H1 (cell line): ENCODE data around the gene LCE1D.

Source experiments
- BCL11A ChIP-seq, 2 experiments: IDR thresholded peaks; one replicate each; pipeline ENCODE4 v1.6.1; 2011; ENCODE audit warnings: low read depth in 2 of 2, low read length in 2 of 2, mild to moderate bottlenecking in 2 of 2
- BRCA1 ChIP-seq: IDR thresholded peaks from 2 replicates; pipeline ENCODE4 v1.6.1; 2012; ENCODE audit warnings: low read depth, low read length, improper control_type of control experiment
- EZH2 ChIP-seq: fragments of 200-600 bp; sonication (generic); IDR thresholded peaks from 2 replicates; pipeline ENCODE4 v1.7.1; 2012; ENCODE audit warnings: low read depth, mild to moderate bottlenecking, moderate library complexity, low read length, inconsistent platforms; ENCODE audit not compliant: severe bottlenecking
- POLR2A ChIP-seq, 2 experiments: IDR thresholded peaks; 1 replicate in 1 of 2; 2 replicates in 1 of 2; pipeline ENCODE4 v1.6.1; 2011; ENCODE audit warnings: low read depth in 2 of 2, low read length in 2 of 2, mild to moderate bottlenecking in 2 of 2; ENCODE audit errors: control extremely low read depth in 1 of 2
- RXRA ChIP-seq: IDR thresholded peaks from 2 replicates; pipeline ENCODE4 v1.6.1; 2011; ENCODE audit warnings: low read depth, mild to moderate bottlenecking, low read length, moderate library complexity; ENCODE audit not compliant: insufficient read depth
- SP2 ChIP-seq: IDR thresholded peaks from 2 replicates; pipeline ENCODE4 v1.6.1; 2012; ENCODE audit warnings: mild to moderate bottlenecking, low read length, inconsistent platforms
- SRF ChIP-seq: IDR thresholded peaks from 2 replicates; pipeline ENCODE4 v1.6.1; 2011; ENCODE audit warnings: mild to moderate bottlenecking, low read depth, low read length, moderate library complexity
- TAF1 ChIP-seq: IDR thresholded peaks from 2 replicates; pipeline ENCODE4 v1.6.1; 2011; ENCODE audit warnings: mild to moderate bottlenecking, low read depth, low read length
- TF ChIP-seq, protein P1 (sequence below), 3 experiments: IDR thresholded peaks; 1 replicate in 2 of 3; 2 replicates in 1 of 3; pipeline versions ENCODE4 v1.5.1 to v1.6.1; 2011; ENCODE audit warnings: low read length in 3 of 3, mild to moderate bottlenecking in 3 of 3, inconsistent platforms in 2 of 3, low read depth in 1 of 3, moderate library complexity in 1 of 3; ENCODE audit not compliant: insufficient read depth in 1 of 3; ENCODE audit errors: control extremely low read depth in 1 of 3
- TF ChIP-seq, protein P2 (sequence below): IDR thresholded peaks from 2 replicates; pipeline ENCODE4 v1.6.1; 2011; ENCODE audit warnings: low read depth, mild to moderate bottlenecking, low read length; ENCODE audit not compliant: insufficient read depth
- TF ChIP-seq, protein P3 (sequence below): fragments of 300-600 bp; sonication (generic); IDR thresholded peaks from 2 replicates; pipeline ENCODE4 v1.7.1; 2012; ENCODE audit warnings: low read length, moderate library complexity, mild to moderate bottlenecking, inconsistent platforms; ENCODE audit not compliant: insufficient replicate concordance

DNA sequence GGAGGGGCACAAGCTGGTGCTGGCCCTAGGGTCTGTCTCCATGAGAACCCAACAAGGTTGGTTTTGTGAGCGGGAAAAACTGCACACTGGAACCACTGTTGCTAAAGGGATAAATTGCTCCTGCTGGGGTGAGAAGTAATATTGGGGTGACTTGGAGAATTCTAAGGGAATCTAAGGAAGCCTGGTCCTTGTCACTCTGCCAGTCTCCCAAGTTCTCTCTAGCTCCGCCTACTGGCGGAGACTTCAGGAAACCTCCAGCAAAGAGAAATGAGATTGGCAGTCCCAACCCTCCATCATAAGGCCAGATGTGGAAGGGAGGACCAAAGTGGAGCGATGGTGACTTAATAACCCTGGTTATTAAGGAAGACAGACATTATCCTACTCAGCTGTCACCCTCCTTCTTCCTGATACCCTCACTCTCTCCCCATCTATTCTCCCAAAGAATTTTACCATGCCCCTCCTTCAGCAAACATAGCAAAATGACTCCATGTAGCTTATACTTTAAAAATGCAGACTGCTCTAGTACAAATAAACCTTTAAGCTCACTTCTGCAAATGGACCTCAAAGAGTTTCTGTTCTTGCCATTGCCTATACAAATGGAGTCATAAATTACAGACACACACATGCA, 18.9 kb upstream of the LCE1D start:
- no peak for TF ChIP-seq BCL11A (IDR thresholded peaks at IDR 0.05; ENCODE audit: low read depth in 2 of 2, low read length in 2 of 2)
- TF ChIP-seq, protein P1, sequence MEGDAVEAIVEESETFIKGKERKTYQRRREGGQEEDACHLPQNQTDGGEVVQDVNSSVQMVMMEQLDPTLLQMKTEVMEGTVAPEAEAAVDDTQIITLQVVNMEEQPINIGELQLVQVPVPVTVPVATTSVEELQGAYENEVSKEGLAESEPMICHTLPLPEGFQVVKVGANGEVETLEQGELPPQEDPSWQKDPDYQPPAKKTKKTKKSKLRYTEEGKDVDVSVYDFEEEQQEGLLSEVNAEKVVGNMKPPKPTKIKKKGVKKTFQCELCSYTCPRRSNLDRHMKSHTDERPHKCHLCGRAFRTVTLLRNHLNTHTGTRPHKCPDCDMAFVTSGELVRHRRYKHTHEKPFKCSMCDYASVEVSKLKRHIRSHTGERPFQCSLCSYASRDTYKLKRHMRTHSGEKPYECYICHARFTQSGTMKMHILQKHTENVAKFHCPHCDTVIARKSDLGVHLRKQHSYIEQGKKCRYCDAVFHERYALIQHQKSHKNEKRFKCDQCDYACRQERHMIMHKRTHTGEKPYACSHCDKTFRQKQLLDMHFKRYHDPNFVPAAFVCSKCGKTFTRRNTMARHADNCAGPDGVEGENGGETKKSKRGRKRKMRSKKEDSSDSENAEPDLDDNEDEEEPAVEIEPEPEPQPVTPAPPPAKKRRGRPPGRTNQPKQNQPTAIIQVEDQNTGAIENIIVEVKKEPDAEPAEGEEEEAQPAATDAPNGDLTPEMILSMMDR (IDR thresholded peaks at IDR 0.05; ENCODE audit: control extremely low read depth in 1 of 3, insufficient read depth in 1 of 3, low read depth in 1 of 3, low read length in 3 of 3), result peak in 1 of 3 experiments; percentile 15; a peak in 1 of 4 replicates
- TF ChIP-seq POLR2A (IDR thresholded peaks at IDR 0.05; ENCODE audit: control extremely low read depth in 1 of 2, low read depth in 2 of 2, low read length in 2 of 2), result no peak
- TF ChIP-seq EZH2, result no peak
- TF ChIP-seq, protein P2, sequence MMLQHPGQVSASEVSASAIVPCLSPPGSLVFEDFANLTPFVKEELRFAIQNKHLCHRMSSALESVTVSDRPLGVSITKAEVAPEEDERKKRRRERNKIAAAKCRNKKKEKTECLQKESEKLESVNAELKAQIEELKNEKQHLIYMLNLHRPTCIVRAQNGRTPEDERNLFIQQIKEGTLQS, result no peak
- TF ChIP-seq SRF, result no peak
- TF ChIP-seq, protein P3, sequence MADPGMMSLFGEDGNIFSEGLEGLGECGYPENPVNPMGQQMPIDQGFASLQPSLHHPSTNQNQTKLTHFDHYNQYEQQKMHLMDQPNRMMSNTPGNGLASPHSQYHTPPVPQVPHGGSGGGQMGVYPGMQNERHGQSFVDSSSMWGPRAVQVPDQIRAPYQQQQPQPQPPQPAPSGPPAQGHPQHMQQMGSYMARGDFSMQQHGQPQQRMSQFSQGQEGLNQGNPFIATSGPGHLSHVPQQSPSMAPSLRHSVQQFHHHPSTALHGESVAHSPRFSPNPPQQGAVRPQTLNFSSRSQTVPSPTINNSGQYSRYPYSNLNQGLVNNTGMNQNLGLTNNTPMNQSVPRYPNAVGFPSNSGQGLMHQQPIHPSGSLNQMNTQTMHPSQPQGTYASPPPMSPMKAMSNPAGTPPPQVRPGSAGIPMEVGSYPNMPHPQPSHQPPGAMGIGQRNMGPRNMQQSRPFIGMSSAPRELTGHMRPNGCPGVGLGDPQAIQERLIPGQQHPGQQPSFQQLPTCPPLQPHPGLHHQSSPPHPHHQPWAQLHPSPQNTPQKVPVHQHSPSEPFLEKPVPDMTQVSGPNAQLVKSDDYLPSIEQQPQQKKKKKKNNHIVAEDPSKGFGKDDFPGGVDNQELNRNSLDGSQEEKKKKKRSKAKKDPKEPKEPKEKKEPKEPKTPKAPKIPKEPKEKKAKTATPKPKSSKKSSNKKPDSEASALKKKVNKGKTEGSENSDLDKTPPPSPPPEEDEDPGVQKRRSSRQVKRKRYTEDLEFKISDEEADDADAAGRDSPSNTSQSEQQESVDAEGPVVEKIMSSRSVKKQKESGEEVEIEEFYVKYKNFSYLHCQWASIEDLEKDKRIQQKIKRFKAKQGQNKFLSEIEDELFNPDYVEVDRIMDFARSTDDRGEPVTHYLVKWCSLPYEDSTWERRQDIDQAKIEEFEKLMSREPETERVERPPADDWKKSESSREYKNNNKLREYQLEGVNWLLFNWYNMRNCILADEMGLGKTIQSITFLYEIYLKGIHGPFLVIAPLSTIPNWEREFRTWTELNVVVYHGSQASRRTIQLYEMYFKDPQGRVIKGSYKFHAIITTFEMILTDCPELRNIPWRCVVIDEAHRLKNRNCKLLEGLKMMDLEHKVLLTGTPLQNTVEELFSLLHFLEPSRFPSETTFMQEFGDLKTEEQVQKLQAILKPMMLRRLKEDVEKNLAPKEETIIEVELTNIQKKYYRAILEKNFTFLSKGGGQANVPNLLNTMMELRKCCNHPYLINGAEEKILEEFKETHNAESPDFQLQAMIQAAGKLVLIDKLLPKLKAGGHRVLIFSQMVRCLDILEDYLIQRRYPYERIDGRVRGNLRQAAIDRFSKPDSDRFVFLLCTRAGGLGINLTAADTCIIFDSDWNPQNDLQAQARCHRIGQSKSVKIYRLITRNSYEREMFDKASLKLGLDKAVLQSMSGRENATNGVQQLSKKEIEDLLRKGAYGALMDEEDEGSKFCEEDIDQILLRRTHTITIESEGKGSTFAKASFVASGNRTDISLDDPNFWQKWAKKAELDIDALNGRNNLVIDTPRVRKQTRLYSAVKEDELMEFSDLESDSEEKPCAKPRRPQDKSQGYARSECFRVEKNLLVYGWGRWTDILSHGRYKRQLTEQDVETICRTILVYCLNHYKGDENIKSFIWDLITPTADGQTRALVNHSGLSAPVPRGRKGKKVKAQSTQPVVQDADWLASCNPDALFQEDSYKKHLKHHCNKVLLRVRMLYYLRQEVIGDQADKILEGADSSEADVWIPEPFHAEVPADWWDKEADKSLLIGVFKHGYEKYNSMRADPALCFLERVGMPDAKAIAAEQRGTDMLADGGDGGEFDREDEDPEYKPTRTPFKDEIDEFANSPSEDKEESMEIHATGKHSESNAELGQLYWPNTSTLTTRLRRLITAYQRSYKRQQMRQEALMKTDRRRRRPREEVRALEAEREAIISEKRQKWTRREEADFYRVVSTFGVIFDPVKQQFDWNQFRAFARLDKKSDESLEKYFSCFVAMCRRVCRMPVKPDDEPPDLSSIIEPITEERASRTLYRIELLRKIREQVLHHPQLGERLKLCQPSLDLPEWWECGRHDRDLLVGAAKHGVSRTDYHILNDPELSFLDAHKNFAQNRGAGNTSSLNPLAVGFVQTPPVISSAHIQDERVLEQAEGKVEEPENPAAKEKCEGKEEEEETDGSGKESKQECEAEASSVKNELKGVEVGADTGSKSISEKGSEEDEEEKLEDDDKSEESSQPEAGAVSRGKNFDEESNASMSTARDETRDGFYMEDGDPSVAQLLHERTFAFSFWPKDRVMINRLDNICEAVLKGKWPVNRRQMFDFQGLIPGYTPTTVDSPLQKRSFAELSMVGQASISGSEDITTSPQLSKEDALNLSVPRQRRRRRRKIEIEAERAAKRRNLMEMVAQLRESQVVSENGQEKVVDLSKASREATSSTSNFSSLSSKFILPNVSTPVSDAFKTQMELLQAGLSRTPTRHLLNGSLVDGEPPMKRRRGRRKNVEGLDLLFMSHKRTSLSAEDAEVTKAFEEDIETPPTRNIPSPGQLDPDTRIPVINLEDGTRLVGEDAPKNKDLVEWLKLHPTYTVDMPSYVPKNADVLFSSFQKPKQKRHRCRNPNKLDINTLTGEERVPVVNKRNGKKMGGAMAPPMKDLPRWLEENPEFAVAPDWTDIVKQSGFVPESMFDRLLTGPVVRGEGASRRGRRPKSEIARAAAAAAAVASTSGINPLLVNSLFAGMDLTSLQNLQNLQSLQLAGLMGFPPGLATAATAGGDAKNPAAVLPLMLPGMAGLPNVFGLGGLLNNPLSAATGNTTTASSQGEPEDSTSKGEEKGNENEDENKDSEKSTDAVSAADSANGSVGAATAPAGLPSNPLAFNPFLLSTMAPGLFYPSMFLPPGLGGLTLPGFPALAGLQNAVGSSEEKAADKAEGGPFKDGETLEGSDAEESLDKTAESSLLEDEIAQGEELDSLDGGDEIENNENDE, result no peak
- no peak for TF ChIP-seq BRCA1
- TF ChIP-seq SP2, result no peak
- TF ChIP-seq RXRA, result no peak
- no peak for TF ChIP-seq TAF1
